HFF-Myc (cell line): ENCODE data around the gene PLVAP.

ENCODE experiments used
- DNase-seq: peaks from one replicate; pipeline ENCODE4 v3.0.0-alpha.2; 2011; ENCODE audit warnings: low read depth; ENCODE audit errors: extremely low read depth
- H3K4me3 ChIP-seq: replicated peaks from 2 replicates; pipeline ENCODE4 v1.5.1; 2011; ENCODE audit warnings: low read depth, mild to moderate bottlenecking, control low read depth, low read length
- CTCF ChIP-seq: IDR thresholded peaks from 2 replicates; pipeline ENCODE4 v1.5.1; 2012; ENCODE audit warnings: mild to moderate bottlenecking, low read depth, low read length, control low read depth; ENCODE audit errors: missing control alignments

Gene PLVAP

GRCh38 chr19:17328517-17329365, 48.4 kb downstream of the PLVAP start:
- no peak for TF ChIP-seq CTCF
- DNase-seq, result no peak
- no peak overlapping the region for H3K4me3 ChIP-seq

GRCh38 chr19:17327654-17328516, 49.3 kb downstream of the PLVAP start:
- no peak for TF ChIP-seq CTCF
- no peak overlapping the region for H3K4me3 ChIP-seq
- no peak for DNase-seq

- TF ChIP-seq CTCF, result no peak
- DNase-seq, result no peak
- no peak overlapping the region for H3K4me3 ChIP-seq
These were observed 50.0 kb downstream of the PLVAP start for GRCh38 chr19:17327068-17327653.

- no peak for TF ChIP-seq CTCF
- no peak overlapping the region for H3K4me3 ChIP-seq
- no peak for DNase-seq
These were observed 50.6 kb downstream of the PLVAP start for GRCh38 chr19:17326595-17326966.

- DNase-seq, result no peak
- no peak for TF ChIP-seq CTCF
- no peak overlapping the region for H3K4me3 ChIP-seq
These were observed 51.1 kb downstream of the PLVAP start for GRCh38 chr19:17325881-17326594.

- DNase-seq, result no peak
- no peak overlapping the region for H3K4me3 ChIP-seq
- no peak for TF ChIP-seq CTCF
These were observed 52.0 kb downstream of the PLVAP start for GRCh38 chr19:17325133-17325532.
